Measurements from ENCODE around the gene OR2T11.
"Not testable (repeated sequence)": the region's sequence is repeated elsewhere in the genome, so short reads cannot be mapped to it uniquely, and the experiment has no call there.

The OR2T11 gene

DNA sequence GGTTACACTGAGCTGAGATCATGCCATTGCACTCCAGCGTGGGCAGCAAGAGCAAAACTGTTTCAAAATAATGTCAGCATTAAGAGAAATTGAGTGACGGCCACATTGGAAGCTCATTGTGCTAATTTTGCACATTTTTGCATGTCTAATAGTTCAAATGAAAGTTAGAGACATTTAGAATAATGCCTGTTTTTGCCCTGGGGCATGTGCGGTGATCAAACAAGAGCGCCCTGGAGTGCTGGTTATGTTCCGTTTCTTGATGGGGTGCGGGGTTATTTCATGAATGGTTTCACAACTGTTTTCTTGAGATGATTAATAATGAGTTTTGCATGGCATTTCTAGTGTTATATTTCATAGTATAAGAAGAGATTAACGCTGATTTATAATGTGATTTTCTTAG lies 13.1 kb downstream of the OR2T11 start:
- no peak for DNase-seq (ENCODE audit: extremely low read depth in 1 of 2, low read depth in 1 of 2)

DNA sequence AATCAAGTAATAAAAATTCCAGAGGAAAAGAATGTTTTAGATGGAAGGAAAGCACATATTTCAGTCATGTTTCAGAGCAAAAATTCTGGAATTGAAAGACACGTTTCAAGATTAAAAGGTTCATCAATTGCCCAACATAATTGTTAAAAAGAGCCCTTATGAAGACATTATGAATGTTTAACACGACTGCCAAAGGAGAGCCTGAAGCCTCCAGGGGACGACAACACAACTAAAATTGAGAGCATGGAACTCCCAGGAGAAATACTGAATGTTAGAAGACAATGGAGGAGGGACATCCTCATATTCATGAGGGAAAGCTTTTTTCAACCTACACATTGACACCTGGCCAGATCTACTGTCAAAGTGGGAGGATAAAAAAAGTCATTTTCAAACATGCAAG lies 16.0 kb downstream of the OR2T11 start:
- peak in 1 of 2 donors; percentile 18 for DNase-seq (ENCODE audit: extremely low read depth in 1 of 2, low read depth in 1 of 2)

DNA sequence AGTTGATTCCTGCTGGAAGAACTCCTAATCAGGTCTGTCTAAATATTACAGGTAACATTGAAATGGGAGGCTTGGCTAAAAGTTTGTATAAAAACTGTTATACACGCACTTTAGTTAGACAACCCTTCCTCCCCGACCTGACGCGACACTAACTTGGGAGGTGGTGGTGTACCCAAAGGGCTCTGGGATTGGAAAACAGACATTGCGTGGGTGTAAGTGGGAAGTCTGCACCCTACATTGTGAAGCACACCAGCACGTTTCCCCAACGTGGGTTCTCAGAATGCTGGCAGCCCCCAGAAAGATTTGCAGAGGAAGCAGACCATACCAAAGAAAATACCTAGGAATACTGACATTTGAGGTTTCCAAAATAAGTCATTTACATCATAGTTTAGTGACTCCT lies 16.8 kb downstream of the OR2T11 start:
- no peak for DNase-seq (ENCODE audit: extremely low read depth in 1 of 2, low read depth in 1 of 2)

DNA sequence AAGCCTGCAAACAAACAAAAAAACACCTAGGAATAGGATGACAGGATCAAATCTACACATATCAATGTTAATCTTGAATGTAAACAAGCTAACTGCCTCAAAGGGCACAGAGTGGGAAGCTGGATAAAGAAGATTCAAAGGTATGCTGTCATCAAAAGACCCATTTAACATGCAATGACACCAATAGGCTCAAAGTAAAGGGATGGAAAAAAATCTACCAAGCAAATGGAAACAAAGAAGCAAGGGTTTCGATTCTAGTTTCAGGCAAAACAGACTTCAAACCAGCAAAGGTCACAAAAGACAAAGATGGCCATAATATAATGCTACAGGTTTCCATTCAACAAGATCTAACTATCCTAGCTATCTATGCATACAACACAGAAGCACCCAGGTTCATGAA lies 21.1 kb downstream of the OR2T11 start:
- no peak for DNase-seq (ENCODE audit: extremely low read depth in 1 of 2, low read depth in 1 of 2)

DNA sequence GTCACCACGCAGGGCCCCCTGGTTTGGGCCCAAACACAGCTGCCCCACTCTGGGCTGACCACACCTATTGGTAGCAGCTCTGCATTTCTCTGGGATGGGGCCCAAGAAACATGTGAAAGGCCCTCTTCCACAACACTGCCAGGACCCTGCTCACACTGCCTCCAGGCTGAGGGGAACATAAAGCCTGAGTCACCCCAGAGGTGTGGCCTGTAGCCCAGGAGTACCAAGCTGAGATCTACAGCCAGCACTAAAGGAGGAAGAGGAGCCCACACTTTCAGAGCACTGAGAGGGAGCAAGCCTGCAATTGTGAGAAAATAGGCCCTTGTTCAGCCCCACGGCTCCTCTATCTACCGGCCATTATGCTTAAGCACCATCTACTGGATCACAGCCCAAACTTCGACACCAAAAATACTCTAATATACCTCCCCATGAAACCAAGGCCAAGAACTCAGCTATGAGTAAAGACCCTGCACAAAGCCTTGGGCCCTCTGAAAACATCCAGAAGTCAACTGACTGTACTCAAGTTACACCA lies 22.9 kb downstream of the OR2T11 start:
- peak in 1 of 2 donors; percentile 20 for DNase-seq (ENCODE audit: extremely low read depth in 1 of 2, low read depth in 1 of 2)

DNA sequence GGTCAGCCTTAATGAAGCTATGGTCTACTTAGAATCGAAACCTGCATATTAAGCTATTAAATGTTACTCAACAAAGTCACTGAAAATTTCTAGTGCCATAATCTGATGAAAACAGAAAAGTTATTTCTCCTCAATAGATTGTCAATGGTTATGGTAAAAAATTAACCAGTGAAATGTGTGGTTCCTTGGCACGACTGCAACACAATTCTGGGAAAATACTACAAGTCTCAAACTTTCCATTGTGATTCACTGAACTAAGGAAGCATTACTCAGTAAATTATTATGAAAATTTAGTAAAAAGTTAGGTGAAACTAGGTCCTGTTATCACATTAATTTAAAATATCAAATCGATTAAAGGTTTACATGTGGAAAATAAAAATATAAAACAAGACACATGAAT lies 24.6 kb downstream of the OR2T11 start:
- no peak for DNase-seq (ENCODE audit: extremely low read depth in 1 of 2, low read depth in 1 of 2)

DNA sequence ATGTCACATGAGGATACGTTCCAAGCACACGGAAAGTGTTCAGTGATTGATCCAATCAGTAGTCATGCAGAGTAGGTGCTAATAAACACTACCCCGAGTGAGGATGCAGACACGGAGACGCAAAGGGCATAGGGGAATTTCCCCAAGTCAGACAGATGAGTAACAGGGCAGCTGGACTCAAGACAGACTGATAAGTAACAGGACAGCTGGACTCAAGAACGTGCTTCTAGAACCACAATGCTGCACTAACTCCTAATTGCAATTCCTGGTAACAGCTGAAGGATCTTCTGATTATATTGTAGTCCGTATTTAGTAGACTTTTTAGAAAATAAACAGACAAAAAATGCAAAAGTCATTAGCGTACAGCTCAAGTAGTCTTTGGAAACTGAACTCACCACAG lies 35.5 kb downstream of the OR2T11 start:
- DNase-seq (ENCODE audit: extremely low read depth in 1 of 2, low read depth in 1 of 2), result no peak

DNA sequence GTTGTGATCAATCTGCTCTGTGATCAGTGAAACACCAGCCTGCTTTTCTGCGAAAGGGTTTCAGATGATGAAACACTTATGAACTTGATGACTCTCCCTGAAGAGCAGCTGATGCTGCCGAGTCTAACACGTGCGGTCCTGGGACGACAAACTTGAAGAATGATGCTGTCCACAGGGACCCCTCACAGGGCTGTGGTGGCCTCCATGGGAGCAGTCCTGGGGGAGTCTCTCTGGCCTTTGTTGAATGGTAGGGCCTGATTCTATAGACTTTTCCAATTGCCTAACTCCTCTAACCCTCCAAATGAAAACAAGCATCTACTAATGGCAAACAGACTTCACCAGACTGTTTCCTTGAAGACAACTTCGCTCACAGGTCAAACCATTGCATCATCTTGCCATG lies 37.3 kb downstream of the OR2T11 start, which contains the start of gene OR2T10:
OR2T10 (minus strand) TSS at position 112 of the 400 bp plus-strand sequence. CDS start 3,932 bp downstream, outside the sequence.
- no peak for DNase-seq (ENCODE audit: extremely low read depth in 1 of 2, low read depth in 1 of 2)

DNA sequence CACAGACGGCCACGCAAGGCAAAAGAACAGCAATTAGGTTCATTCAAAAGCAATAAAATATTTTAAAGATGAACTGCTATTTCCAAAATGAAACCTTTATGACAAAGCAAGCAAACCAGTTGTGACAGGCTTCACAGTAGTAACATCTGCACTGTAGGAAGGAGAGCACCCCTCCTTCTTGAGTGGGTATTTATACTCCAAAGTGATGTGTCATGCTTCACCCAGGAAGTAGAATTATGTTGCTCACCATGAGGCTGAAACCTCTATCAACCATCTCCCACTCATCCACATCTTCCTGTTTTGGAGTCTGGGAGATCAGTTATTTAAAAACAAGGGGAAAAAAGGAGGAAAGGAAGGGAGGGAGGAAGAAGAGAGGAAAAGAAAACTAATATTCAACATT lies 38.3 kb downstream of the OR2T11 start:
- DNase-seq (ENCODE audit: extremely low read depth in 1 of 2, low read depth in 1 of 2), result no peak

DNA sequence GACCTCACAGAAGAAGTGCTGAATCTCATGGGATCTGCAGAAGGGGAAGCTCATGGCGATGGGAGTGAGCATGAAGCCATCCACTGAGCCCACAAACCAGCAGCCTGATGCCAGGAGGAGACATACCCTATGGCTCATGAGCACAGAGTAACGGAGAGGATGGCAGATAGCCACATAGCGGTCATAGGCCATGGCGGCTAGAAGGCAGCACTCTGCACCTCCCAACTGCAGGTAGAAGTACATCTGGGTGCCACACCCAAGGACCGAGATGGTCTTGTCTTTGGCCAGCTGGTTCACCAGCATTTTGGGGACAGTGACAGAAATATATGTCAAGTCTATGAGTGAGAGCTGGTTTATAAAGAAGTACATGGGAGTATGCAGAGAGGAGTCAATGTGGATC lies 41.7 kb downstream of the OR2T11 start:
- DNase-seq (ENCODE audit: extremely low read depth in 1 of 2, low read depth in 1 of 2), result no peak

DNA sequence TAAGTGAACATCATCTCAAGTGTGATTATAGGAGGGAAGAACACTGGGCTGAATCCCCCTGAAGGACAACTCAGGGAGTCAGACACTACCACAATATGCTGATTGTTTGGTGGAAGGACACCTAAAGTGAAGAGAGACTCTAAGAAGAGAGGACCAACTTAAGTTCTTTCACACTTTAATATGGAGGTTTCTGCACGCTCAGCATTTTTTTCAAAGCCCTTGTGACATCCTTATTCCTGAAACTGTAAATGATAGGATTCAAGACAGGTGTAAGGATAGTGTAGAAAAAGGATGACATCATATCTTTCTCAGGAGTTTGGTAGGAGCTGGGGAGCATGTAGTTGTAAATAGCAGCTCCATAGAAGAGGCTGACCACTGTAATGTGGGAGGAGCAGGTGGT lies 42.2 kb downstream of the OR2T11 start:
- DNase-seq (ENCODE audit: extremely low read depth in 1 of 2, low read depth in 1 of 2), result no peak

DNA sequence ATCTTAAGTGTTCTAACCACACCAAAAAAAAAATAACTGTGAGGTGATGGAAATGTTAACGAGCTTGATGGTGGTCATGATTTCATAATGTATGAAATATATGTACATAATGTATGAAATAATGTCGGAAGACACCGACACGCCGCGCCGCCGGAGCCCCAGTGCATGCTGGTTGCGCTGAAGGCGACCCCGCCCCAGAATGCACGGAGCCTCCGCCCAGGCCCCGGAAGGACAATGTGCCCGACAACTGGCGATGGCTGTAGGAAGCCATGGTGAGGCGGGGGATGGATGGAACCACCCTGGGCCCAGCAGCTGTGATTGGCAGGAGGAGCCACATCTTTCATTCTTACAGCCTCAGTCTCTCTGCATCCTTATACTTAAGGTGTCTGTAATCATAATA lies 44.8 kb downstream of the OR2T11 start:
- no peak for DNase-seq (ENCODE audit: extremely low read depth in 1 of 2, low read depth in 1 of 2)

DNA sequence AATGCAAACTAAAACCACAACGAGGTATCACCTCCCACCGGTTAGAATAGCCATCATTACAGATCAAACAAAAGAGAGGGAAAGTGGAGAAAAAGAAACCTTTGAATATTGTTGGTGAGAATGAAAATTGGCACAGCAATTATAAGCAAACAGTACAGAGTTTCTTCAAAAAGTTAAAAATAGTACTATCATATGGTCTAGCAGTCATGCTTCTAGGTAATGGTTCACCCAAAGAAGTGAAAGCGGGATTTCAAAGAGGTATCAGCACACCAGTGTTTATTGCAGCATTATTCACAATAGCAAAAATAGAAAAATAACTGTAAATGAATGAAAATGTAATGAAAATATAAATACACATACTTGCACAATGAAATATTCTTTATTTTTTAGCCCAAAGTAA lies 45.6 kb downstream of the OR2T11 start:
- DNase-seq (ENCODE audit: extremely low read depth in 1 of 2, low read depth in 1 of 2), result no peak

DNA sequence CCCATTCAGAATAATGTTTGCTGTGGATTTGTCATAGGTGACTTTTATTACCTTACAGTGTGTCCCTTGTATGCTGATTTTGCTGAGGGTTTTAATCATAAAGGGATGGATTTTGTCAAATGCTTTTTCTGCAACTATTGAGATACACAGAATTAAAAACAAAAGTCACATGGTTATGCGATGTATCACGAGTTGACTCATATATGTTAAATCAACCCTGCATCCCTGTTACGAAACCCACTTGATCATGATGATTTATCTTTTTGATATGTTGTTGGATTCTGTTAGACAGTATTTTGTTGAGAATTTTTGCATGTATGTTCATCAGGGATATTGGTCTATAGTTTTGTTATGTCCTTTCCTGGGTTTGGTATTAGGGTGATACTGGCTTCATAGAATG lies 49.6 kb downstream of the OR2T11 start:
- DNase-seq (ENCODE audit: extremely low read depth in 1 of 2, low read depth in 1 of 2), result no peak

DNA sequence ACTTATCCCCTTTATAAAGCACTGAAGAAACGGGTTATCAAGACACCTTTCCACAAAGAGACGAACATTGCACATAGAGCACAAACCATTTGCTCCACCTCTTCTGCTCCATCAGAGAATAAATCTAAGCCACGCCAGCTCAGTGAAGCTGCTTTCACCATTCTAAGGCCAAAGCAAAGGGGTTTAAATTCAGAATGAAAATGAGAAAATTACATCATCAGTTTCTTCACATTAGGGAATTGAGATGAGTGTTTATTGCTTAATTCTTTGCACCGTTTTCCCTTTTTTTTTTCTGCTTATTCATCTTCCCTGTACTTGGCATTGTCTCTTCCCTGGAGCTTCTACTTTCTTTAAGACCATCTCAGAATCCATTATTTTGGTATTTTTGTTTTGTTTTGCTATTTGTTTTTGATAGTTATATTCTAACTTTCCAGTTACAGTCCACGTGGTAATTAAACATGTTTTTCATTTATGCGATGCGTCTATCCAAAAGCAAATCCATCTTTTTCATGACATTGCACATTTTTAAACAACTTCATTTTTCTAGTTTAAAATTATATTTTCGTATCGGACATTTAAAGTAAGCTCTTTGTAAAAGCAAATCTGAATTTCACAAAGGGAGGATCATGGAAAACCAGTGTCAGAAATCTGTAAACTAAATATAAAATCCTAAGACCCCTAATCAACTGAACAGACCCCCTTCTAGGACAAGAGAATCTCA lies 58.5 kb downstream of the OR2T11 start:
- no peak for DNase-seq (ENCODE audit: extremely low read depth in 1 of 2, low read depth in 1 of 2)

DNA sequence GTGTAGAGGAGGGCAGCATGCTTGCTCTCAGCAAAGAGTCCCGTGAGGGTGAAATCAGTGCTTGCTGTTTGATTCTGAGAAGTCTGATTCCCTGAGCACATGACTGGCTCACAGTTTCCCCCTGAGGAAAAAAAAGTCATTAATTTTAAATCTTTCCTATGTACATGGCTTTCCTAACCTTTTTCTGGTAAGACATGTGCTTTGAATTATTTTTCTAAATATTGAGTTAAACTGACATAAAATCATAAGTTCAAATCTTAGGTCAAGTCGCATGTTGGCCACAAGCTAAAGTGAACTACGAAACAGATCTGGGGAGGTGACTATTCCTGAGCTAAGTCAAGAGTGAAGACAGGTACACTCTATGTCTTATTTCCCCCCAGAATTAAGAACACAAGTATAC lies 60.2 kb downstream of the OR2T11 start, which contains the start of gene OR2T34:
OR2T34 (minus strand) TSS at position 101 of the 400 bp plus-strand sequence; CDS start at position 101, 0 bp downstream.
- DNase-seq (ENCODE audit: extremely low read depth in 1 of 2, low read depth in 1 of 2), result not testable (repeated sequence)

DNA sequence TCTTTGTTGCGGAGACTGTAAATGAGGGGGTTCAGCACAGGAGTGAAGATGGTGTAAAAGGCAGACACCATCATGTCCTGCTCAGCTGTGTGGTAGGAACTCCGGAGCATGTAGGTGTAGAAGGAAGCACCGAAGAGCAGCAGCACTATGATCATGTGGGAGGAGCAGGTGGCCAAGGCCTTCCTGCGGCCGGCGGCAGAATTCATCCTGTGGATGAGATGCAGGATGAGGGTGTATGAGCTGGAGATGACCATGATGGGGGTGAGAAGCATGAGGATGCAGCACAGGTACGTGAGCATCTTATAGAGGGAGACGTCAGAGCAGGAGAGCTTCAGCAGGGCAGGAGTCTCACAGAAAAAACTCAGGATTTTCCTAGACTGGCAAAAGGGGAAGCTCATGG lies 61.0 kb downstream of the OR2T11 start:
- DNase-seq (ENCODE audit: extremely low read depth in 1 of 2, low read depth in 1 of 2), result not testable (repeated sequence)
